ENCODE measurements around the gene PTPRN2. TPM values are rescaled to one million over a fixed set of nuclear protein-coding genes. Genes with fewer than 3 reads are reported as not detected.

The PTPRN2 gene
- polyA plus RNA-seq, 1 donor = 1.7 TPM

GRCh38 chr7:158402471-158402870 is 185.2 kb downstream of the PTPRN2 start:
- DNase-seq (ENCODE audit: low read depth) = no peak

- DNase-seq (ENCODE audit: low read depth) = no peak
Measured at GRCh38 chr7:158401826-158402225, 185.8 kb downstream of the PTPRN2 start.

- no peak for DNase-seq (ENCODE audit: low read depth)
Measured at GRCh38 chr7:158401295-158401694, 186.3 kb downstream of the PTPRN2 start.

DNA sequence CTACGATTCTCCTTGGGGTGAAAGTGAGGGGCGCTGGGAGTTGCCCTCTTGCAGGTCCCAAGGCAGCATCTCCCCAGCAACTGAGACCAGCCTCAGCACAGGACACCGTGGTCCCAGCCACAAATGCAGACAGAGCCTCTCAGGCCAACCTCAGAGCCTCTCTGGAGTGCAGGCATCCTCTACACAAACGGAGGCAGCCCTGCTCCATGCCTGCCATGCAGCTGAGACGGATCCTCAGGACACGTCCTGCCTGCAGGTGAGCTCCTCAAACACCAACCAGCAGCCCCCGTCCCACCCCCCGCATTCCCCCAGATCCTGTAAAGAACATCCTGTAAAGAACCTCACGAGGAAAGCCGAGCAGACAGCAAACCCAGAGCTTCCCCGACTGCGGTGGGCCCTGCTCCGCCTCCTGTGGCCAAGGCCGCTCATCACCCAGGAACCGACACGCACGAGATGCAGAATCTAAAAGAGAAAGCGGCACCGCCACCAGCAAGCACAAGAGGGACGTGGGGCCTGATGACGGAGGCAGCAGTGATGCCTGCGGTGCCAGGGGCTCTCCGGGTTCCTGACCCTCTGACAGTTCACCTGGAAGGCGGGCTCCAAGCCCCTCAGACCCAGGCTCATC is 186.9 kb downstream of the PTPRN2 start:
- DNase-seq (ENCODE audit: low read depth) = no peak

DNA sequence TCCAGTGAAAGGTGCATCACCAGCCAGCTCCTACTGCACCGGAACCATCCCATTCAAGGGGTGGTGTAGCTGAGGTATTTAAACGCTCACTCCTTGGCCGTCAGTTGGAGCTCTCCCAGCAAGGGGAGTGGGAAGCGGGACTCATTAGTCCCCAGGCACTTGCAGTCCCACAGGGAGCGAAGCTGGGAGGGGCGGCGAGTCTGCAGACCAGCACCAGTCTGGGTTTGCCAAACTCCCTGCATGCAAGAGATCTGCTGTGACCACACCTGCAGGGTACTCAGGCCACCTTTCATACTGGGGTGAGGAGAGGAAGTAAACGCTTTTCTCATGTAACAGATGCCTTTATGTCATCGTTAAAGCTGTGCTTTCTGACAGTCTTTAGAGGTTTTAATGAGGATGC is 187.9 kb downstream of the PTPRN2 start:
- no peak for DNase-seq (ENCODE audit: low read depth)

GRCh38 chr7:158398750-158399149 is 188.9 kb downstream of the PTPRN2 start:
- DNase-seq (ENCODE audit: low read depth) = no peak

DNA sequence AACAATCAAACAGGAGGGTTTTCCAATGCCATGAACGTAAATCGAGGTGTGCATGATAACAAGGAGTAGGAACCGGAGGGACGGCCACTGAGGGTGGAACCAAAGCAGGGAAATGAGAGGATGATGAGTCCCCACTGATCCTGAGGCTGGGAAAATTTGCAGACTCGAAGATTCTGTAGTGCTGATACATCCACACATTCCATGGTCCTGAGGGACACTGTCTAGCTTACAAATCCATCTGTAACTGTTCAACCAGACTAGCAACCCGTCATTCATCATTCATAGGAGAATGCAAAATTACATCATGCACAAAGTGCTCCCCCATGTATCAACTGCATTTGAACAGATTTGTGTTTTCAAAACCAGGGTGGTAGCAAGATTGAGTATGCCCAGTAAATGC is 189.7 kb downstream of the PTPRN2 start:
- DNase-seq (ENCODE audit: low read depth) = no peak

DNA sequence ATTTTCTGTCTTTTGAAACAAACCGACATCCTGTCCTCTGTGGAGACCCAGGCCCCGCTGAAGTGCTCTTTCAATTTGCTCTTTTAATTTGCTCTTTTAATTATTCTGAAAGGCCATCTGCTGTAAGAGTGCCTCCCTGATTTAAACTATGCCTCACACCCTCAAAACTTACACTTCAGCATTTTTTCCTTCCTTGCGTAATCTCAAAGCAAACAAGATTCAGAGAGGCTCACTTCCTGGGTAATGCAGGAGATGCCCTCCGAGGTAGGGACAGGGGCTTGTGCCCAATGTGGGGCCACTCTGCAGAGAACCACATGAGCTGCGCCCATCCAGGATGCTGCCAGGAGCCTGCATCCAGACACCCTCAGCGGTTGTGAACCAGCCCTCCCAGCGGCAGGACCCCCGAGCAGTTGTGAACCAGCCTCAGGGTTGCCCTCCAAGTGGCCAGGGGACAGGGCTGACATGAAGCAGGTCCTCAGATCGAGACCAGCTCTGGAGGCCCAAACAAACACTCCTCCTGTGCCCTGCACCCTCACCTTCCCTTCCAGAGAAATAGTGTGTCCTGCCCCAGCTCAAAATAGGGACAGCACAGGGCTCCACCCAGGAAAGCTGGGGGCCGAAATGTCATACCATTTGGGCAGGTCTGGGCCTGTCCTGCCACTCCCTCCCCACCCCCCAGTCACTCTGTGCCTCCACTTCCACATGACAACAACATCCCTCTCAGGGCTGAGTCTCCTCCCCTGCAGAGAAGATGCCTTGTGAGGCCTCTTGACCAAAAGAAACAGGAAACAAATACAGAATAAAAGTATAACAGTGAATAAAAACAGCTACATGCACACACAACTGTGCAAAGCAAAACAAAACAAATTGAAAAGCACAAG is 190.4 kb downstream of the PTPRN2 start:
- DNase-seq (ENCODE audit: low read depth) = no peak

DNA sequence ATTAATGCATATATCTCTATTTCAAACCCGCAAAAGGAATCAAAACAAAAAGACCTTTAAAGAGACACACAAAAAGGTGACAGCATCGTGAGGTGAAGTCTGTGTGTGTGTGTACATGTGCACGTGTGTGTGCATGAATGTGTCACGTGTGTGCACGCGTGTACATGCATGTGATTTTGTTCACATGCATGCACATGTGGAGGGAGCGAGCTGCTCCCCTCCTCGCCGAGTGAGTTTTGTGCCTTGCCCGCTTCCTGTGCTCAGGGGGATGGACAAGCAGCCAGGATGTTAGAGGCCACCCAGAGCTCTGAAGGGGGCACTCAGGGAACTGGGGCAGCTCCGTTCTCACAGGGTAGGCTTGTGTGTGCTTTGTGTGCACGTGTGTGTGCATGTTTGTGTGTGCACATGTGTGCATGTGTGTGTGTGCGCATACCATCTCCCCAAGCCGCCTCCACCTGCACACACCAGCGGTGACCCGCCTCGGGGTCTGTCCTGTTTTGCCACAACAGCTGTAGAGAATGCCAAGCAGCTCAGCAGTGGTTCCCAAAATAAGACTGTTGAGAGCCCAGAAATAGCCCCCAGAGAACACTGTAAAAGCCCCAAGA is 191.2 kb downstream of the PTPRN2 start:
- no peak for DNase-seq (ENCODE audit: low read depth)

GRCh38 chr7:158395780-158396278 is 191.8 kb downstream of the PTPRN2 start:
- no peak for DNase-seq (ENCODE audit: low read depth)

DNA sequence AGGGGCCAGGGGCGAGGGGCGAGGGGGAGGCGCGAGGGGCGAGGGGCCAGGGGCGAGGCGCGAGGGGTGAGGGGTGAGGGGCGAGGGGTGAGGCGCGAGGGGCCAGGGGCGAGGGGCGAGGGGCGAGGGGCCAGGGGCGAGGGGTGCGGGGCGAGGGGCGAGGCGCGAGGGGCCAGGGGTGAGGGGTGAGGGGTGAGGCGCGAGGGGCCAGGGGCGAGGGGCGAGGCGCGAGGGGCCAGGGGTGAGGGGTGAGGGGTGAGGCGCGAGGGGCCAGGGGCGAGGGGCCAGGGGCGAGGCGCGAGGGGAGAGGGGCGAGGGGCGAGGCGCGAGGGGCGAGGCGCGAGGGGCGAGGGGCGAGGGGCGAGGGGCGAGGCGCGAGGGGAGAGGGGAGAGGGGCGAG is 192.3 kb downstream of the PTPRN2 start:
- no peak for DNase-seq (ENCODE audit: low read depth)

DNA sequence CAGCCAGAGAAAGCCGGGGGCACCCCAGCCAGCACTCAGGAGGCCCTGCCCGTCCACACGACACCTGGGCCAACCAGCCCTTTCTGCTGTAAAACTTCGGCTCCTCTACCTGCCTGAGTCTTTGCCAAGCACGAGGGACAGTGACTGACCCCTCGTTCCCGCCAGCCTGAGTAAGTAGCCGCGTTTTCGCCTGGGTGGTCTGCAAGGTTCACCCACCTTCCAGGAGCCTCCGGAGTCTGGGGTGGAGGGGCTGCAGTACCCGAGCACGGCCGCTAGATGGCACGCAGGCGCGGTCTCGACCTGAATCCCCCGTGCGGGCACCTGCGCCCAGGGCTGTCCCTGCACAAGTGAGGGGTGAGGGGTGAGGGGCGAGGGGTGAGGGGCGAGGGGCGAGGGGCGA is 192.7 kb downstream of the PTPRN2 start:
- DNase-seq (ENCODE audit: low read depth) = no peak

DNA sequence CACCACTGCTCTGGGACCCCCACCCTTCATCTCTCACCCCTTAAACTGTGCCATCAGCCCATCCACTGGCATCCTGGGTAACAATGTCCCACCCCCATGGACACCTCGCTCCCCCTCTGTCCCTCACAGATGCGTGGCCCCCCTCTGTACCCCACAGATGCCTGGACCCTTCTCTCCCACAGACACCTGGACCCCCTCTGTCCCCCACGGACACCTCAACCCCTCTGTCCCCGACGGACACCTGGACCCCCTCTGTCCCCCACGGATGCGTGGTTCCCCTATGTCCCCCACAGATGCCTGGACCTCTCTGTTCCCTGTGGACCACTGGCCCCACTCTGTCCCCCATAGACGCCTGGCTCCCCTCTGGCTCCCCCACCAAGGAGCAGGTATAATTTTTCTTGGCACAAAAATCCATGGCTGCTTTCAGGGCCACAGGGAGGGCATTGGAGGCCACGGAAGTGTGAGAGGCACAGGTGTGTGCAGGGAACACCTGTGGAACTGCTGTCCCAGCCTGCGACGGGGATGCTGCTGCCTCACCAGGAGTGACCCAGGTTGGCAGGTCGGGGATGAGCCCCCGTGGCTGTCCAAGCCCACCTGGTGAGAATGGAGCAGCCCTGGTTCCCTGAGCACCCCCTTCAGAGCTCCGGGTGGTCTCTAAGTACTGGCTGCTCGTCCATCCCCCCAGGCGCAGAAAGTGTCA is 193.5 kb downstream of the PTPRN2 start:
- DNase-seq (ENCODE audit: low read depth) = no peak

DNA sequence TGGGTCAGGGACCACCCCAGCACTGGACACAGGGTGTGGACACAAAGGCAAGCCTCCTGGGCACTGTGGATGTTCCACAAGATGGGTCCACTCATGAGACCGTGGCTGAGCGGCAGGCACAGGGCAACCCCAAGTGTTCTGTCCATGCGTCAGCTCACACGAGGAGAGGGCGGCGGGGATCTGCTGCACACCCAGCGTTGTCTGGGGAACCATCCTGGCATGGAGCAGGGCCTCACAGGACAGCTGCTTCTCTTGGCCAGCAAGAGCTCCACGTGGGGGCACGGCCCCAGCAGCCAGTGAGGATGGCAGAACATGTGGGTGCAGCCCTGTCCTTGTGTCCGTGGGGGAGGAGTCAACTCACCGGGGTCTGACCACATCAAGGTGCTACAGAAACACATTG is 195.4 kb downstream of the PTPRN2 start:
- DNase-seq (ENCODE audit: low read depth) = no peak

DNA sequence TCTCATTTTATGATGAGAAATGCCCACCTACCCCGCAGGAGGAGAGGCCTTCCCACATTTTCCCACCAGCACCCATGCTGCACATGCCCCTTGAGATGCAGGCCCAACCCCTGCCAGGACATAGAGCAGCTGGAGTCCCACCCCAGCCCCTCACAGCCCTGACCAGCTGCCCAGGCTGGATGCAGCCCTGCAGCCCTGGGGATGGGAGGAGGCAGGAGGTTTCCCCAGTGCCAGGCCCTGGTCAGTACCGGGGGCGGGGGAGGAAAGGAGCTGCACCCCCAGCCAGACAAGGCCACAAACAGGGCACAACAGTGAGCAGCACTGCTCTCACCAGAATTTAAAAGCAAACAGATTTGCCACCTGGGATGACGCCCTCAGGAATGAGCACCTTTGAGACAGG is 196.1 kb downstream of the PTPRN2 start:
- DNase-seq (ENCODE audit: low read depth) = no peak

DNA sequence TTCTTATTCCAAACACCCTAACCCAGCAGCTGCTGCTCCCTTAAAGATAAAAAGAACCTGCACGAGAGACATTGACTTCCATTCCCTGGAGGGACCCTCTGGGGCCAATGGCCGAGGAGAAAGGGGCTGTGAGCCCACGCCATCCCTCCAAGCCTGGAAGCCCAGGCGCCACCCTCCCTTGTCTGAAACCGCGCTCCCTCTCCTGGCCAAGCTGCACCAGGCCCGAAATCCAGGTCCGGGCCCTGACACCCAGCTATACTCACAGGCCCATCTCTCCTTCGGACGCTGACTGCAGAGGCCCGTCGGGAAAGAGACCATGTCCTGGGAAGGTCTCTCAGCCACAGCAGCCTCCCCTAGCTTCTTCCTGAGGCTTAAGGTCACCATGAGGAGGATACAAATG is 196.5 kb downstream of the PTPRN2 start:
- DNase-seq (ENCODE audit: low read depth) = no peak

DNA sequence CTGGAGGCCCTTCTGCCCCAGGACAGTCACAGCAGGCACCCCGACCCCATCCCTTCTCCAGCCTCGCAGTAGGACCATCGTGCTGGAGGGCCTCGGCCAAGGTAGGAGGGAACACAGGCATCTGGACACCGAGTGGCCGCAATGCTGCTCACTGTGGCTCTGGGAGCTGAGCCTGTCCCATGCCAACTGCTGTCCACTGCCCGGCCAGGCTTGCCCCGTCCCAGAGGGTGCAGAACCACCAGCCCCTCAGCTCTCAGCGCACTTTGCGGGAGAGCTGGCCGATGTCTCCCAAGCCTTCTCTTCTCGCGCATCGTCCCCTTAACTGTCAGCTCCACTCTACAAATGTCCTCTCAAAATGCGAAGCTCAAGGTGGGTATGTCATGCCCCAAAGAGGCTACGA is 197.2 kb downstream of the PTPRN2 start:
- no peak for DNase-seq (ENCODE audit: low read depth)

- no peak for DNase-seq (ENCODE audit: low read depth)
Measured at GRCh38 chr7:158389514-158390425, 197.9 kb downstream of the PTPRN2 start.

- DNase-seq (ENCODE audit: low read depth) = no peak
Measured at GRCh38 chr7:158388928-158389327, 198.7 kb downstream of the PTPRN2 start.

DNA sequence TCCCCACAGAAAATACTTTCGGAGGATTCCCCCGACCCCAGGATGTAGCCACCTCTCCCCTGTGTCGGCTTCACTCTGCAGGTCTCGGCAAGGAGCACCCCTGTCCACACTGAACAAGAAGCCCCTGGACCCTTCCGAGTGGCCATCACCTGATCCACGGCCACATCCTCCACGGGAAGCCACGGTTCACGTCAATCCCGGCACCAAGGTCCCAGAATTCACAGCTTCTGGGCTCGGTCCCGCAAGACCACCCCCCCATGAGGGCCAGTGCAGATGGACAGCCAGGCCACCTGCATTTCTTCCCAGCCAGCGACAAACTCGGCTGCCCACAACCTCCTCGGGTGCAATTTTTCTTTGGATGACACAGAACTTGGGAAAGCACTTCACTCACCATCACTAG is 199.6 kb downstream of the PTPRN2 start:
- DNase-seq (ENCODE audit: low read depth) = no peak

GRCh38 chr7:158387546-158387891 is 200.1 kb downstream of the PTPRN2 start:
- DNase-seq (ENCODE audit: low read depth) = no peak
